NCI-H1930 (cell line): ENCODE results near the gene ZKSCAN5.
"Not testable (repeated sequence)": the region's sequence is repeated elsewhere in the genome, so short reads cannot be mapped to it uniquely, and the experiment has no call there.

ENCODE experiments used
- DNase-seq, 2 experiments: peaks; one replicate each; lab custom pipeline; 2025; lab: John Stamatoyannopoulos, UW

The ZKSCAN5 gene

GRCh38 chr7:99551767-99552463 lies 47.5 kb downstream of the ZKSCAN5 start, which contains the start of gene FAM200A:
FAM200A (minus strand) TSS chr7:99552114; CDS start chr7:99548407, 3,707 bp downstream.
- DNase-seq, result peak; percentile 90 to 94

DNA sequence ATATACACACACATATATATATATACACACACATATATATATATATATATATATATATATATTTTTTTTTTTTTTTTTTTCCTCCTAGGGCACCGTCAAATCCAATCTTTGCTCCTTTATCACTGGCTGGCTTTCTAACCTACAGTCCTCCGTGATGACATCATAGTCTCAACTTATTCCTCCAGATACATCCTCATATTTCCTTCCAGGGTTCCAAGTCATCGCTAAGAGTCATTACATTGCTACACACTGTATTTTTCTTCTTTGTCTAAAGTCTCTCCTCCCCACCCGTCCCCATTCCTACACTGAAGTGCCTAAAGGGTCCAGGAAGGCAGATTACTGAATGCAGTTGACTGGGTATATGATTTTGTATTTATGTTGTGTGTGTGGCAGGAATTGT lies 48.6 kb downstream of the ZKSCAN5 start:
- no peak for DNase-seq

- DNase-seq, result no peak
These were observed 50.5 kb downstream of the ZKSCAN5 start for GRCh38 chr7:99554939-99555338.

GRCh38 chr7:99557196-99557607 lies 52.7 kb downstream of the ZKSCAN5 start:
- DNase-seq, result no peak

GRCh38 chr7:99557940-99558305 lies 53.5 kb downstream of the ZKSCAN5 start:
- DNase-seq, result no peak

DNA sequence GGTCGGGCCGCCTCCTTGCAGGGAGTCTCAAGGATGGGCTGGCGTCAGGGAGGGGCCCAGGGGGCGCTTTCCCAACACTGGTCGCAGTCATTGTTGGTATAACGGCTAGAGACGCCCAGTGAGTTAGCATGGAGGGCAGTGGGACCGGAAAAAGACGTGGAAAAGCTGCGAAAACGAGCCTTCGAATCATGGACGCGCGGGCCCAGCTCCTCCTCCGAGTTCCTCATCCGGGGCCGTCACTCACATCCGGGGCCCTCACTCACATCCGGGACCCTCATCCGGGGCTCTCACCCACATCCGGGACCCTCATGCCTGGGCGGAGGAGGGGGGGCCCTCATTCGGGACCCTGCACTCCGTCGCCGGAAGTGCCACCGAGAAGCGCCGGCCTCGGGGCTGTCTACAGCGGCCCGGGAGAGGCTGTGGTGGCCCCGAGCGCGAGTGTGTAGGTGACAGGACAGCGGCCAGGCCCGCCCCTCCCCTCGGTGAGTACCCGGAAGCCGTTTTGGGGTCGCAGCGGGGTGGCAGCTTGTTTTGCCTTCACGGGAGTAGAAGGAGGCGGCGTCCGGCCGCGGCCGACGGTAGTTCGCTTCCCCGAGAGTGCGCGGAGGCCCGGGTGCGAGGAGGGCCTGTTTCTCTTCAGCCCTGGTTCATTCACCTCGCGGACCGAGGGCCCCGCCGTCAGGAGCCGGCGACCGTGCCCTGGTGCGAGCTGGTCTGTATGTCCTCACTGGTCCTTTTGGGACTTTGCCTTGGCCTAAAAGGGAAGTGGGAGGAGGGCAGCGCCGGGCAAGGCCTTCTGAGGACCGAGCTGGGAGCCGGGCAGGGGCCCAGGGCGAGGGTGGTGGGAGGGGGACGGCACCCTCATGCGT lies 54.1 kb downstream of the ZKSCAN5 start, which contains the start of gene ZNF655:
Gene ZNF655, plus strand, starts transcription at position 337 of the 869 bp plus-strand sequence. CDS start 1,918 bp downstream, outside the sequence.
- peak; percentile 96 for DNase-seq

DNA sequence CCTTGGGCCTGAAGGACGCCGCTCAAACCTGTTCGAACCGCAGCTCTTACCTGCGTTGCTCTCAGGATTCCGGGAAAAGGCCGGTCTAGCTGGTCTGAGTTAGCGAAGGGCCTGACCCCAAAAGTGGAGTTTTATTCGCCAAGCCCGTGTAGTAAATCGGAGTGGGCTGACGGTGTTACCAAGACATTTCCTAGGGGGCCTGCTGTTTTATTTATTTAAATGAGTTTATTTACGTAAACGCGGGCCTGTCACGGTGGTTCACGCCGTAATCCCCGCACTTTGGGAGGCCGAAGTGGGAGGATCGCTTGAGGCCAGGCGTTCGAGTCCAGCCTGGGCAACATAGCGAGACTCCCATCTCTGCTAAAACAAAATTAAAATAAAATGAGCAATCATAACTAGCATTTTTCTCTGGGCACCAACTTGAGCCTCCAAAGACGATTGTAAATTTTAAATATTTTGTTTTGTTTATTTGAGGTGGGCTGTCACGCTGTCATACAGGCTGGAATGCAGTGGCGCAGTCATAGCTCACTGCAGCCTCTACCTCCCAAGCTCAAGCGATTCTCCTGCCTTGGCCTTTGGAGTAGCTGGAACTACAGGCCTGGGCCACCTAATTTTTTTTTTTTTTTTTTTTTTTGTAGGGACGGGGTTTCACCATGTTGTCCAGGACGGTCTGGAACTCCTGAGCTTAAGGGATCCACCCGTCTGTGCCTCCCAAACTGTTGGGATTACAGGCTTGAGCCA lies 54.9 kb downstream of the ZKSCAN5 start:
- DNase-seq, result no peak

GRCh38 chr7:99560834-99561736 lies 56.6 kb downstream of the ZKSCAN5 start:
- DNase-seq, result no peak

GRCh38 chr7:99561737-99562051 lies 57.2 kb downstream of the ZKSCAN5 start:
- no peak for DNase-seq

DNA sequence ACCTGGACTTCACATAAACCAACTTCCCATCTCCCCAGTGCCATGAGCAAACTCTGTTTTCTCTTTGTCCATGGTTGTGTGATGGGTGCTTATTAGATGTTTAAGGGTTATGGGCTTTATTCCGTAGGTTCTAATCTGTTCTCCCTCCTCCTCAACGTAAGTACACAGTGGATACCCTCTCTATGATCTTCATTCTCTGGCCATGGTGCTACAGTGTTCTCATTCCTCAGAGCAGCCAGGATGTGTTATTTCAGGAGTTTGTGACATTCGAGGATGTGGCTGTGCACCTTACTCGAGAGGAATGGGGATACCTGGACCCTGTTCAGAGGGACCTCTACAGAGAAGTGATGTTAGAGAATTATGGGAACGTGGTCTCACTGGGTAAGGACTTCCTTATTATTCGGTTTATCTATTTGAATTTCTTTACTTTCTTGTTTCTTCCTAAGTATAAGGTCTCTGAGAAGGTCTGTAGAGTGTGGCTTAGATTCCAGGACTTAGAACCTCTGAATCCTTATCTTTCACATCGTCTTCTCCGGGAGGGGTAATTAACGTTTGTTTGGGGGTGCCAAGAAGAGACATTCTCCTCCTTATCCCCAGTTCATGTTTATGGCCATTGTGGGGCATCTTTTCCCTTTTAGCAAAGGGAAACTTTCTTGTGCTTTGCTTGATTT lies 57.8 kb downstream of the ZKSCAN5 start:
- DNase-seq, result no peak

GRCh38 chr7:99562832-99563231 lies 58.4 kb downstream of the ZKSCAN5 start:
- no peak for DNase-seq

DNA sequence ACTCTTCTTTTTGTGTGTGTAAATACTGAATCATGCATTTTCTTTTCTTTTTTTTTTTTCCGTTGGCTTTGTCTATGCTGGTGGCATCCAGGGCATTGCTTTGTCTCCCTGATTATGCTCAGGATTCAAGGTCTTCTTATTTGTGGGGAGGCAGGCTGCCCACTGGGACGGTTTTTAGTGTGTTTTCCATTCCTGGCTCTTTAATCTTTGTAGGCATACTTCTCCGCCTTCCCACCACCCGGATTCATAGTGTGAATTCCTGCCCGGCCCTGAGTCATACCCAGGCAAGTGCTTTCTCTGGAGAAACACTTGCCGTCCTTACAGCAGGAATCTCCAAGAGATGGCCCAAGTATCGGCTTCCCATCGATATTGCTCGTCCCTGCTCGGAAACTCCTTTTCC lies 59.2 kb downstream of the ZKSCAN5 start:
- DNase-seq, result no peak

DNA sequence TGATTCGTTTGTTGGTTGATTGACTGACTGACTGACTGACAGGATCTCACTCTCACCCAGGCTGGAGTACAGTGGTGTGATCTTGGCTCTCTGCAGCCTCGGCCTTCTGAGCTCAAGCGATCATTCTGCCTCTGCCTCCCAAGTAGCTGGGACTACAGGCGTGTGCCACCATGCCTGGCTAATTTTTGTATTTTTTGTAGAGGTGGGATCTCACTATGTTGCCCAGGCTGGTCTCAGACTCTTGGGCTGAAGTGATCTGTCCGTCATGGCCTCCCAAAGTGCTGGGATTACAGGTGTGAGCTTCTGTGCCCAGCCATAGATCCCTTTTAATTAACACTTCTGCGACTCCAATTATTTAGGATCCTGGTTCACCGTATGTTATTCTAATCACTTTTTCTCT lies 64.3 kb downstream of the ZKSCAN5 start:
- DNase-seq, result not testable (repeated sequence)

DNA sequence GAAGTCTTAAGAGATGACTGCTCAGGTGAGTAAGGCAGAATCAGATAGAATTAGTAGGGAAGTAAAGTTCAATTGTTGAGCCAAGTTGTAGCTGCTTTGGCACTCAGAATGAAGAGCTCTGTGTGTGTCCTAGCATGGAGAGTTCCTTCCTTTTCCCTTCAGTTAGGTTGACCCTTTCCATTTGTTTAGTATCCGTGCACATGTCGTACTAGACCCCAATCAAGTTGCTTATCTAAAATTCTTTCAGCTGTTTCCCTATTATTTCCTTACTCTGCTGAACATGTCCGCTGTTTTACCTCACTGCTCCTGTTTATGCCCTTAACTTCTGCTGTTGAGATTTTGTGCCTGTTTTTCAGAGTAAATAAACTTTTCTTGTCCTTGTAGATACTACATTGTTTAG lies 67.3 kb downstream of the ZKSCAN5 start:
- DNase-seq, result no peak

DNA sequence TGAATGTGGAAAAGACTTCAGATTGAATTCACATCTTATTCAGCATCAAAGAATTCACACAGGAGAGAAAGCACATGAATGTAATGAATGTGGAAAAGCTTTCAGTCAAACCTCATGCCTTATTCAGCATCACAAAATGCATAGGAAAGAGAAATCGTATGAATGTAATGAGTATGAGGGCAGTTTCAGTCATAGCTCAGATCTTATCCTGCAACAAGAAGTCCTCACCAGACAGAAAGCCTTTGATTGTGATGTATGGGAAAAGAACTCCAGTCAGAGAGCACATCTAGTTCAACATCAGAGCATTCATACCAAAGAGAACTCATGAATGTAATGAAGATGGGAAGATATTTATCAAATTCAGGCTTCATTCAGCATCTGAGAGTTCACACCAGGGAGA lies 68.8 kb downstream of the ZKSCAN5 start:
- DNase-seq, result no peak

- DNase-seq, result no peak
These were observed 71.8 kb downstream of the ZKSCAN5 start for GRCh38 chr7:99576251-99576650.

DNA sequence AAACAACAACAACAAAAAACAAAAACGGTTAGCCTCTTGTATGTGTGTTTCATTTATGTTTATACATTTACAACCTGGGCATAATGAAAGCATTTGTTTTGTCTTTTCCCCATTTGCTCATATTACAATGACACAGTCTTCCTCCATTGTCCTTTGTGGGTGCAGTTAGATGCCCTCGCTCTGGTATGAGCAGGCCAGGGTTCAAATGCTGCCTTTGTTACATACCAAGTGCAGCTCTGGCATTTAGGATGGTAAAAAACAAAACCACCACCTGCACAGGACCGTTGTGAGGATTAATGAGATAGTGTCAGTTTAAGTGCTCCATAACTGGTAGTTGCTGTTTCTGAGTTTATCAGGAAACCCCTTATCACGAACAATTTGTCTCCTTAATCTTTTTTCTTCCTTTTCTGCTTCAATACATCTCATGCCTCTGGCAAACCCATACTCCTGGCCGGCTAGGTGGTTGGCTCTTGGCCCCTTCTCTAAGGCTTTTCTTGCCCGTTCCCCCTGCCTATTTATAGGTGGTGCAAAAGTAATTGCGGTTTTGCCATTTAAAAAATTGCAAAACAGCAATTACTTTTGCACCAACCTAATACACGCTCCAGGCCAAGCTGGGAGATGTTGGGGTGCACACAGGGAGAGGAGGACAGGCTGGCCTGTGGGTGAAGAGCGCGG lies 75.0 kb downstream of the ZKSCAN5 start:
- DNase-seq, result no peak

GRCh38 chr7:99579956-99580777 lies 75.7 kb downstream of the ZKSCAN5 start:
- DNase-seq, result peak; percentile 77 to 84

GRCh38 chr7:99580778-99581332 lies 76.4 kb downstream of the ZKSCAN5 start:
- DNase-seq, result not testable (repeated sequence)
